ENCODE data around the gene CHPF. TPM values are rescaled to one million over a fixed set of nuclear protein-coding genes. Genes with fewer than 3 reads are reported as not detected.

CHPF gene
- polyA plus RNA-seq (2013, experiment 1 of 2), result 12.6 TPM
- 12.8 TPM for polyA plus RNA-seq (2013, experiment 2 of 2)

- Histone ChIP-seq H2BK12ac (ENCODE audit: low read length) (no peak within 1 kb of the TSS), H4K8ac (ENCODE audit: low read depth, low read length) (no peak within 1 kb of the TSS), H2AK5ac (ENCODE audit: low read depth, low read length) (no peak within 1 kb of the TSS), H3K79me1 (ENCODE audit: low read depth, low read length) (peaks cover 4% of the 10 kb centered on the region), H4K91ac (ENCODE audit: low read depth, low read length, poor library complexity) (no peak within 1 kb of the TSS), H3K4me1 (ENCODE audit: control insufficient read depth in 2 of 2, insufficient read depth in 1 of 2, low read depth in 1 of 2, low read length in 2 of 2) (peaks cover 12 to 13% of the 10 kb centered on the region in 2 donors), H3K27ac (replicated peaks; ENCODE audit: low read length) (no peak within 1 kb of the TSS), H3K4me3 (ENCODE audit: low read length in 2 of 2) (peak within 1 kb of the TSS; percentile 92 to 96), H3K9me3 (replicated peaks in 1 of 2; ENCODE audit: control insufficient read depth in 2 of 2, insufficient read depth in 1 of 2, low read depth in 1 of 2, low read length in 2 of 2) (no peaks in the 10 kb centered on the region), H3K18ac (ENCODE audit: low read length) (peak within 1 kb of the TSS; percentile 59), H2BK15ac (ENCODE audit: low read length) (peak within 1 kb of the TSS; percentile 9), H3K14ac (ENCODE audit: low read length) (no peak within 1 kb of the TSS), H3K9ac (ENCODE audit: low read depth, low read length, poor library complexity) (peak within 1 kb of the TSS; percentile 88), H2BK120ac (ENCODE audit: low read depth, low read length) (no peak within 1 kb of the TSS), H3K4me2 (ENCODE audit: insufficient read depth, low read length, poor library complexity, severe bottlenecking) (peak within 1 kb of the TSS; percentile 96), H2AFZ (ENCODE audit: low read length) (peak within 1 kb of the TSS; percentile 95), H3K4ac (ENCODE audit: low read length) (no peak within 1 kb of the TSS), H3K23ac (ENCODE audit: low read depth, low read length, poor library complexity) (peak within 1 kb of the TSS; percentile 91), H3K36me3 (replicated peaks in 1 of 2; ENCODE audit: control insufficient read depth in 2 of 2, insufficient read depth in 2 of 2, low read length in 2 of 2) (peaks cover 13 to 44% of the 10 kb centered on the region in 2 donors), H3K27me3 (ENCODE audit: control insufficient read depth in 3 of 3, insufficient read depth in 3 of 3, low read depth in 1 of 3, low read length in 3 of 3) (peaks cover 0 to 16% (median 0%) of the 10 kb centered on the region in 3 experiments), H2BK5ac (ENCODE audit: low read length) (peak within 1 kb of the TSS; percentile 53)
- WGBS, 2 donors (ENCODE audit: extremely low coverage in 2 of 2, insufficient read length in 2 of 2, insufficient replicate concordance in 1 of 2), result no CpG with 5 or more reads among the region's 75 CpGs
- DNase-seq (ENCODE audit: low spot score), result peak; percentile 98
Observed at GRCh38 chr2:219543596-219544358, at the start of gene CHPF, which contains the start of gene TMEM198. Gene CHPF, minus strand, starts transcription at chr2:219543809. Its CDS starts 271 bp downstream, at chr2:219543538. Gene TMEM198, plus strand, starts transcription at chr2:219544028. Its CDS starts 700 bp downstream, at chr2:219544728.

GRCh38 chr2:219593154-219593553 lies 49.5 kb upstream of the CHPF start:
- DNase-seq (ENCODE audit: low spot score), result no peak
- no peak overlapping the region for H2BK12ac ChIP-seq (ENCODE audit: low read length)
- H2BK5ac ChIP-seq (ENCODE audit: low read length), result no peak overlapping the region
- H4K91ac ChIP-seq (ENCODE audit: low read depth, low read length, poor library complexity), result no peak overlapping the region
- no peak overlapping the region for H3K4me3 ChIP-seq (ENCODE audit: low read length in 2 of 2)
- H2BK15ac ChIP-seq (ENCODE audit: low read length), result no peak overlapping the region
- peaks cover 0 to 4% (median 0%) of the 10 kb centered on the region in 3 experiments for H3K27me3 ChIP-seq (ENCODE audit: control insufficient read depth in 3 of 3, insufficient read depth in 3 of 3, low read depth in 1 of 3, low read length in 3 of 3)
- peak overlapping the region; percentile 70 for H2AFZ ChIP-seq (ENCODE audit: low read length)
- no peak overlapping the region for H3K23ac ChIP-seq (ENCODE audit: low read depth, low read length, poor library complexity)
- WGBS, 2 donors (ENCODE audit: extremely low coverage in 2 of 2, insufficient read length in 2 of 2, insufficient replicate concordance in 1 of 2), result no CpG with 5 or more reads among the region's 2 CpGs
- H3K18ac ChIP-seq (ENCODE audit: low read length), result no peak overlapping the region
- H3K4me2 ChIP-seq (ENCODE audit: insufficient read depth, low read length, poor library complexity, severe bottlenecking), result no peak overlapping the region
- no peak overlapping the region for H2BK120ac ChIP-seq (ENCODE audit: low read depth, low read length)
- no peak overlapping the region for H3K9ac ChIP-seq (ENCODE audit: low read depth, low read length, poor library complexity)
- no peak overlapping the region for H4K8ac ChIP-seq (ENCODE audit: low read depth, low read length)
- H3K36me3 ChIP-seq (replicated peaks in 1 of 2; ENCODE audit: control insufficient read depth in 2 of 2, insufficient read depth in 2 of 2, low read length in 2 of 2), result no peaks in the 10 kb centered on the region
- no peaks in the 10 kb centered on the region for H3K9me3 ChIP-seq (replicated peaks in 1 of 2; ENCODE audit: control insufficient read depth in 2 of 2, insufficient read depth in 1 of 2, low read depth in 1 of 2, low read length in 2 of 2)
- no peak overlapping the region for H3K4ac ChIP-seq (ENCODE audit: low read length)
- H3K79me1 ChIP-seq (ENCODE audit: low read depth, low read length), result no peaks in the 10 kb centered on the region
- H3K14ac ChIP-seq (ENCODE audit: low read length), result no peak overlapping the region
- no peak overlapping the region for H2AK5ac ChIP-seq (ENCODE audit: low read depth, low read length)
- H3K27ac ChIP-seq (replicated peaks; ENCODE audit: low read length), result no peak overlapping the region
- H3K4me1 ChIP-seq (ENCODE audit: control insufficient read depth in 2 of 2, insufficient read depth in 1 of 2, low read depth in 1 of 2, low read length in 2 of 2), result peaks cover 3 to 6% of the 10 kb centered on the region in 2 donors

GRCh38 chr2:219592736-219593135 lies 49.1 kb upstream of the CHPF start:
- Histone ChIP-seq H3K36me3 (replicated peaks in 1 of 2; ENCODE audit: control insufficient read depth in 2 of 2, insufficient read depth in 2 of 2, low read length in 2 of 2) (no peaks in the 10 kb centered on the region), H3K14ac (ENCODE audit: low read length) (no peak overlapping the region), H2BK15ac (ENCODE audit: low read length) (no peak overlapping the region), H3K4me2 (ENCODE audit: insufficient read depth, low read length, poor library complexity, severe bottlenecking) (no peak overlapping the region), H4K8ac (ENCODE audit: low read depth, low read length) (no peak overlapping the region), H2AK5ac (ENCODE audit: low read depth, low read length) (no peak overlapping the region), H2BK5ac (ENCODE audit: low read length) (no peak overlapping the region), H3K79me1 (ENCODE audit: low read depth, low read length) (no peaks in the 10 kb centered on the region), H3K27me3 (ENCODE audit: control insufficient read depth in 3 of 3, insufficient read depth in 3 of 3, low read depth in 1 of 3, low read length in 3 of 3) (peaks cover 0 to 4% (median 0%) of the 10 kb centered on the region in 3 experiments), H2AFZ (ENCODE audit: low read length) (peak overlapping the region; percentile 70), H3K4me1 (ENCODE audit: control insufficient read depth in 2 of 2, insufficient read depth in 1 of 2, low read depth in 1 of 2, low read length in 2 of 2) (peaks cover 3 to 6% of the 10 kb centered on the region in 2 donors), H2BK120ac (ENCODE audit: low read depth, low read length) (no peak overlapping the region), H3K4ac (ENCODE audit: low read length) (no peak overlapping the region), H3K27ac (replicated peaks; ENCODE audit: low read length) (no peak overlapping the region), H3K9ac (ENCODE audit: low read depth, low read length, poor library complexity) (no peak overlapping the region), H3K23ac (ENCODE audit: low read depth, low read length, poor library complexity) (no peak overlapping the region), H3K9me3 (replicated peaks in 1 of 2; ENCODE audit: control insufficient read depth in 2 of 2, insufficient read depth in 1 of 2, low read depth in 1 of 2, low read length in 2 of 2) (no peaks in the 10 kb centered on the region), H4K91ac (ENCODE audit: low read depth, low read length, poor library complexity) (no peak overlapping the region), H3K4me3 (ENCODE audit: low read length in 2 of 2) (no peak overlapping the region), H3K18ac (ENCODE audit: low read length) (no peak overlapping the region), H2BK12ac (ENCODE audit: low read length) (no peak overlapping the region)
- no peak for DNase-seq (ENCODE audit: low spot score)
- no CpG with 5 or more reads among the region's 6 CpGs for WGBS, 2 donors (ENCODE audit: extremely low coverage in 2 of 2, insufficient read length in 2 of 2, insufficient replicate concordance in 1 of 2)

GRCh38 chr2:219591091-219591490 lies 47.5 kb upstream of the CHPF start:
- no CpG with 5 or more reads among the region's 4 CpGs for WGBS, 2 donors (ENCODE audit: extremely low coverage in 2 of 2, insufficient read length in 2 of 2, insufficient replicate concordance in 1 of 2)
- no peak overlapping the region for H3K4me3 ChIP-seq (ENCODE audit: low read length in 2 of 2)
- H3K9ac ChIP-seq (ENCODE audit: low read depth, low read length, poor library complexity), result no peak overlapping the region
- H3K4me2 ChIP-seq (ENCODE audit: insufficient read depth, low read length, poor library complexity, severe bottlenecking), result no peak overlapping the region
- H3K14ac ChIP-seq (ENCODE audit: low read length), result no peak overlapping the region
- H3K36me3 ChIP-seq (replicated peaks in 1 of 2; ENCODE audit: control insufficient read depth in 2 of 2, insufficient read depth in 2 of 2, low read length in 2 of 2), result no peaks in the 10 kb centered on the region
- no peak overlapping the region for H3K4ac ChIP-seq (ENCODE audit: low read length)
- no peak overlapping the region for H2BK120ac ChIP-seq (ENCODE audit: low read depth, low read length)
- no peak overlapping the region for H2AFZ ChIP-seq (ENCODE audit: low read length)
- no peak overlapping the region for H4K8ac ChIP-seq (ENCODE audit: low read depth, low read length)
- H3K18ac ChIP-seq (ENCODE audit: low read length), result no peak overlapping the region
- H2BK5ac ChIP-seq (ENCODE audit: low read length), result no peak overlapping the region
- no peak overlapping the region for H4K91ac ChIP-seq (ENCODE audit: low read depth, low read length, poor library complexity)
- no peak for DNase-seq (ENCODE audit: low spot score)
- no peak overlapping the region for H3K27ac ChIP-seq (replicated peaks; ENCODE audit: low read length)
- H3K27me3 ChIP-seq (ENCODE audit: control insufficient read depth in 3 of 3, insufficient read depth in 3 of 3, low read depth in 1 of 3, low read length in 3 of 3), result peaks cover 0 to 16% (median 0%) of the 10 kb centered on the region in 3 experiments
- H2AK5ac ChIP-seq (ENCODE audit: low read depth, low read length), result no peak overlapping the region
- no peak overlapping the region for H2BK12ac ChIP-seq (ENCODE audit: low read length)
- no peak overlapping the region for H2BK15ac ChIP-seq (ENCODE audit: low read length)
- H3K9me3 ChIP-seq (replicated peaks in 1 of 2; ENCODE audit: control insufficient read depth in 2 of 2, insufficient read depth in 1 of 2, low read depth in 1 of 2, low read length in 2 of 2), result no peaks in the 10 kb centered on the region
- peaks cover 2 to 6% of the 10 kb centered on the region in 2 donors for H3K4me1 ChIP-seq (ENCODE audit: control insufficient read depth in 2 of 2, insufficient read depth in 1 of 2, low read depth in 1 of 2, low read length in 2 of 2)
- H3K23ac ChIP-seq (ENCODE audit: low read depth, low read length, poor library complexity), result no peak overlapping the region
- no peaks in the 10 kb centered on the region for H3K79me1 ChIP-seq (ENCODE audit: low read depth, low read length)
